Upper lobe of left lung (tissue), 6 donors: ENCODE results near the gene DCAKD. TPM values are rescaled to one million over a fixed set of nuclear protein-coding genes. Genes with fewer than 3 reads are reported as not detected.

ENCODE experiments used
- ATAC-seq, 2 donors: fragments of 200-7000 bp; cut with Tn5 transposase; one replicate each; pipeline ENCODE4 v1.9.1; 2022; ENCODE audit warnings: mild to moderate bottlenecking in 2 of 2, moderate library complexity in 2 of 2; ENCODE audit not compliant: low FRiP score in 2 of 2
- DNase-seq, 2 donors: peaks; one replicate each; pipeline ENCODE4 v3.0.0-alpha.2; 2019 to 2020
- H3K27ac ChIP-seq, 4 donors: fragments of 200-600 bp; sonication (generic); one replicate each; pipeline ENCODE4 v1.5.1; 2016 to 2019
- H3K27me3 ChIP-seq, 4 donors: fragments of 200-600 bp; sonication (generic); one replicate each; pipeline ENCODE4 v1.5.1; 2017 to 2019
- H3K36me3 ChIP-seq, 4 donors: fragments of 200-600 bp; sonication (generic); one replicate each; pipeline ENCODE4 v1.5.1; 2016 to 2019
- H3K4me1 ChIP-seq, 4 donors: fragments of 200-600 bp; sonication (generic); one replicate each; pipeline ENCODE4 v1.5.1; 2018 to 2019
- H3K4me3 ChIP-seq, 4 donors: fragments of 200-600 bp; sonication (generic); one replicate each; pipeline ENCODE4 v1.5.1; 2017 to 2019; ENCODE audit warnings: mild to moderate bottlenecking in 2 of 4, moderate library complexity in 1 of 4
- H3K9me3 ChIP-seq, 4 donors: fragments of 200-600 bp; sonication (generic); one replicate each; pipeline ENCODE4 v1.5.1; 2018 to 2019
- EP300 ChIP-seq, 4 donors: sonication (generic); formaldehyde crosslinking; IDR thresholded peaks; one replicate each; pipeline ENCODE4 v1.5.1; 2017; ENCODE audit warnings: antibody characterized with exemption in 4 of 4, control low read depth in 2 of 4
- POLR2A ChIP-seq, 4 donors: fragments of 450-650 bp; IDR thresholded peaks; one replicate each; pipeline ENCODE4 v1.5.1; 2016 to 2017; ENCODE audit warnings: antibody characterized with exemption in 4 of 4, mild to moderate bottlenecking in 2 of 4
- POLR2AphosphoS5 ChIP-seq, 2 donors: sonication (generic); formaldehyde crosslinking; IDR thresholded peaks; one replicate each; pipeline ENCODE4 v1.5.1; 2017; ENCODE audit warnings: antibody characterized with exemption in 2 of 2
- WGBS, 2 donors: methylation state at CpG; one replicate each; pipeline ENCODE4 v1.1.5; 2017 to 2018; 5-methylcytosine and 5-hydroxymethylcytosine counted together
- total RNA-seq, 6 donors: library from RNA; depleted of rRNA in 4 of 6; stranded (reverse); fragments of >200 nt in 4 of 6; gene quantifications; one replicate each; pipeline versions ENCODE4 v1.1.0 to v1.2.1, GENCODE V29; 2016 to 2021
- TF ChIP-seq, protein P1 (sequence below), 6 experiments: fragments of 450-650 bp in 4 of 6; fragments of 200-600 bp in 2 of 6; sonication (generic) in 2 of 6; IDR thresholded peaks; one replicate each; pipeline ENCODE4 v1.5.1; 2016 to 2019; ENCODE audit warnings: antibody characterized with exemption in 6 of 6
- donor health status: DM: no; HTN: no; CAD: no; lungs with moderate emphysema.
- donor health status: DM: no; HTN: yes; CAD: no; lungs with severe emphysema.

DCAKD gene
- total RNA-seq, 6 donors from 2014 or later = 16.0 to 29.3 (median 22.2) TPM

DNA sequence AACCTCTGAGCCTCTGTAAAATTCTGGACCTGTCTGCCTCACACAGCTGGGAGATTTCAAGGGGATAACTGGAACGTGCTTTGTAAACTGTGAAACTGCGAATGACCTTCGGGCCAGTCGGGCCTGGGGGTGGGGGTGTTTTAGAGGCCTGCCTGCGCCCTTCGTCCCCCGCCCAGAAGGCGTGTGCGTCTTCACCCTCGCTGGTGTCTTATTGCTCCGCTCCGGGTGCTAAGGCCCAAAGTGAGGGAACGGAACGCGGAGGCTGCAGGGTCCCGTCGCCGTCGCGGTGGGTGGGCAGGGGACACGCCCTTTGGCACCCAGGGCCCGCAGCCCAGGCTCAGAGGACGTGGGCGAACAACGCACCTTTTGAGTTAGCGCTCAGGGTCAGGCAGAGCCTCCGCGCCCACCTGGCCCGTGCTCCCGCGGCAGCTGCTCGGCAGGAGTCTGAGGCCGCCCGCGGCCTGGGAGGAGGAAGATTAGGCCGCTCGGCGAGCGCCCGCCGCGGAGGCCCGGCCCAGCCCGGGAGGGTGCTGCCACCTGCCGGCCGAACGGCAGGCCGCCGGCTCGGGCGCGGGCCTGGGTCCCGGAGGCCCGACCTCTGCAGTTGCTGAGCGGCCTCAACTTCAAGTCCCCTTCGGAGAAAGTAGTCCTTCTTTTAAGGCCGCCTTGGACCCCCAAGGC, 29.7 kb downstream of the DCAKD start:
- H3K4me1 ChIP-seq = peaks cover 33 to 38% (median 37%) of the 10 kb centered on the region in 4 donors
- peaks cover 0 to 16% (median 7%) of the 10 kb centered on the region in 4 donors for H3K36me3 ChIP-seq
- H3K9me3 ChIP-seq = no peaks in the 10 kb centered on the region
- WGBS, 2 donors = 4 to 18% methylated on average over 11 to 31 of the region's 57 CpGs
- H3K27me3 ChIP-seq = peaks cover 0 to 10% (median 1%) of the 10 kb centered on the region in 4 donors
- peak overlapping the region in 3 of 4 donors; percentile 35 to 52 (median 50) for H3K4me3 ChIP-seq
- ATAC-seq (peak; percentile 78 to 93), DNase-seq (peak; percentile 68 to 95)
- peak in 1 of 4 donors; percentile 18 for TF ChIP-seq POLR2A (IDR thresholded peaks at IDR 0.05)
- TF ChIP-seq, protein P1, sequence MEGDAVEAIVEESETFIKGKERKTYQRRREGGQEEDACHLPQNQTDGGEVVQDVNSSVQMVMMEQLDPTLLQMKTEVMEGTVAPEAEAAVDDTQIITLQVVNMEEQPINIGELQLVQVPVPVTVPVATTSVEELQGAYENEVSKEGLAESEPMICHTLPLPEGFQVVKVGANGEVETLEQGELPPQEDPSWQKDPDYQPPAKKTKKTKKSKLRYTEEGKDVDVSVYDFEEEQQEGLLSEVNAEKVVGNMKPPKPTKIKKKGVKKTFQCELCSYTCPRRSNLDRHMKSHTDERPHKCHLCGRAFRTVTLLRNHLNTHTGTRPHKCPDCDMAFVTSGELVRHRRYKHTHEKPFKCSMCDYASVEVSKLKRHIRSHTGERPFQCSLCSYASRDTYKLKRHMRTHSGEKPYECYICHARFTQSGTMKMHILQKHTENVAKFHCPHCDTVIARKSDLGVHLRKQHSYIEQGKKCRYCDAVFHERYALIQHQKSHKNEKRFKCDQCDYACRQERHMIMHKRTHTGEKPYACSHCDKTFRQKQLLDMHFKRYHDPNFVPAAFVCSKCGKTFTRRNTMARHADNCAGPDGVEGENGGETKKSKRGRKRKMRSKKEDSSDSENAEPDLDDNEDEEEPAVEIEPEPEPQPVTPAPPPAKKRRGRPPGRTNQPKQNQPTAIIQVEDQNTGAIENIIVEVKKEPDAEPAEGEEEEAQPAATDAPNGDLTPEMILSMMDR (IDR thresholded peaks at IDR 0.05) = peak; percentile 95 to 98 (median 96)
- no peak for TF ChIP-seq EP300 (IDR thresholded peaks at IDR 0.05)
- TF ChIP-seq POLR2AphosphoS5 (IDR thresholded peaks at IDR 0.05) = peak in 1 of 2 donors; percentile 29
- H3K27ac ChIP-seq = peak overlapping the region in 3 of 4 donors; percentile 20 to 65 (median 64)

DNA sequence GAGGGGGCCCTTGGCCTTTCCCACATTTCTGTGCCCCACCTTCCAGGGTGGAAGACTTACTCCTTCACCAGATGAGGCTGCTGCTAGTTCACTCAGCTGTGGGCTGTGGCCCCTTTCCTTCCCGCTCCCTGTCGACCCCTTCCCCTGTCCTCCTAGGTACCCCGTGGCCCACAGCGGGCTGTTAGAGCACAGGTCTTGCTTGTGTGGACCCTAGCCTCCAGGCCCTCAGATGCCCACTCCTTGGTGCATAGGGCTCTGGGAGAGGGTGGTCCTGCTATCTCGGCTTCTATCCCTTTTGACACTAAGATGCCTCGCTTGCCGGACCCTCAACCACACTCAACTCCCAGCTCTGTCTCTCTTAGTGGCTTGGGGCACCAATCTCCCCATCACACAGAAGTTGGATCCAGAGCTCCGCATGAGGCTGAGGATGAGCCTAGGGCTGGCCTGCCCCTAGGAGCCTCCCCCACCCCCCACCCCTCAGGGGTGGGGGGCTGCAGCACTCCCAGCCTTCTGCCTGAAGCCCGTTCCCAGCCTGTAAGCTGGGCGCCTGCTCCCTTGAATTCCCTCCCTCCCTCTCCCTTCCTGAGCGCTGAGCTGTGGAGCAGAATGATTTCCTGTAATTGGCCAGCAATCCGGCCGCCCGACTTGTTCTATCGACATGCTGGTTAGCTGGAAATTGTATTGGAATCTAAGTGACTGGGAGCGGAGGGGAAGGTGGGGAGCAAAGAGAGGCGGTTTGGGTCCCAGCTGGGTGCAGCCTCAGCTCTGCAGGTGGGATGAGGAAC, 30.9 kb downstream of the DCAKD start:
- WGBS, 2 donors = 29 to 32% methylated on average over 17 of the region's 17 CpGs
- Histone ChIP-seq H3K9me3 (no peaks in the 10 kb centered on the region), H3K27me3 (peaks cover 0 to 10% (median 1%) of the 10 kb centered on the region in 4 donors), H3K36me3 (peaks cover 0 to 11% (median 7%) of the 10 kb centered on the region in 4 donors), H3K4me1 (peaks cover 33 to 38% (median 37%) of the 10 kb centered on the region in 4 donors), H3K4me3 (no peak overlapping the region), H3K27ac (peak overlapping the region in 1 of 4 donors; percentile 64)
- ATAC-seq (no peak), DNase-seq (no peak)
- TF ChIP-seq POLR2AphosphoS5 (IDR thresholded peaks at IDR 0.05) (no peak), EP300 (IDR thresholded peaks at IDR 0.05) (no peak), POLR2A (IDR thresholded peaks at IDR 0.05) (no peak)
- TF ChIP-seq, protein P1 (IDR thresholded peaks at IDR 0.05) = no peak

GRCh38 chr17:45018848-45019711, 32.4 kb downstream of the DCAKD start:
- H3K27me3 ChIP-seq = peaks cover 0 to 10% (median 1%) of the 10 kb centered on the region in 4 donors
- TF ChIP-seq POLR2AphosphoS5 (IDR thresholded peaks at IDR 0.05) = no peak
- TF ChIP-seq, protein P1 (IDR thresholded peaks at IDR 0.05) = peak; percentile 48 to 76 (median 68)
- DNase-seq = peak; percentile 29 to 92
- peak overlapping the region; percentile 40 to 66 (median 62) for H3K4me3 ChIP-seq
- peak; percentile 19 to 86 for ATAC-seq
- WGBS, 2 donors = 1 to 3% methylated on average over 51 to 53 of the region's 82 CpGs
- H3K36me3 ChIP-seq = peaks cover 0 to 5% (median 5%) of the 10 kb centered on the region in 4 donors
- peaks cover 33 to 38% (median 37%) of the 10 kb centered on the region in 4 donors for H3K4me1 ChIP-seq
- H3K9me3 ChIP-seq = no peaks in the 10 kb centered on the region
- peak overlapping the region in 1 of 4 donors; percentile 9 for H3K27ac ChIP-seq

- Histone ChIP-seq H3K36me3 (no peaks in the 10 kb centered on the region), H3K4me3 (peak overlapping the region in 3 of 4 donors; percentile 40 to 66 (median 60)), H3K27ac (no peak overlapping the region), H3K27me3 (peaks cover 0 to 10% (median 1%) of the 10 kb centered on the region in 4 donors), H3K9me3 (no peaks in the 10 kb centered on the region), H3K4me1 (peaks cover 33 to 38% (median 37%) of the 10 kb centered on the region in 4 donors)
- DNase-seq (no peak), ATAC-seq (no peak)
- WGBS, 2 donors = 46 to 56% methylated on average over 3 to 4 of the region's 4 CpGs
- TF ChIP-seq POLR2A (IDR thresholded peaks at IDR 0.05) = no peak
- TF ChIP-seq EP300 (IDR thresholded peaks at IDR 0.05) = no peak
- TF ChIP-seq, protein P1 (IDR thresholded peaks at IDR 0.05) = no peak
- no peak for TF ChIP-seq POLR2AphosphoS5 (IDR thresholded peaks at IDR 0.05)
Observed at GRCh38 chr17:45018514-45018847, 33.0 kb downstream of the DCAKD start.
